GM18909 (cell line): ENCODE data around the gene DNAAF9.

Experiments used
- ATAC-seq: cut with Tn5 transposase; IDR thresholded peaks from one replicate; pipeline ENCODE4 v1.9.1; 2021; ENCODE audit warnings: mild to moderate bottlenecking; ENCODE audit not compliant: unreplicated experiment, poor library complexity

Gene DNAAF9

DNA sequence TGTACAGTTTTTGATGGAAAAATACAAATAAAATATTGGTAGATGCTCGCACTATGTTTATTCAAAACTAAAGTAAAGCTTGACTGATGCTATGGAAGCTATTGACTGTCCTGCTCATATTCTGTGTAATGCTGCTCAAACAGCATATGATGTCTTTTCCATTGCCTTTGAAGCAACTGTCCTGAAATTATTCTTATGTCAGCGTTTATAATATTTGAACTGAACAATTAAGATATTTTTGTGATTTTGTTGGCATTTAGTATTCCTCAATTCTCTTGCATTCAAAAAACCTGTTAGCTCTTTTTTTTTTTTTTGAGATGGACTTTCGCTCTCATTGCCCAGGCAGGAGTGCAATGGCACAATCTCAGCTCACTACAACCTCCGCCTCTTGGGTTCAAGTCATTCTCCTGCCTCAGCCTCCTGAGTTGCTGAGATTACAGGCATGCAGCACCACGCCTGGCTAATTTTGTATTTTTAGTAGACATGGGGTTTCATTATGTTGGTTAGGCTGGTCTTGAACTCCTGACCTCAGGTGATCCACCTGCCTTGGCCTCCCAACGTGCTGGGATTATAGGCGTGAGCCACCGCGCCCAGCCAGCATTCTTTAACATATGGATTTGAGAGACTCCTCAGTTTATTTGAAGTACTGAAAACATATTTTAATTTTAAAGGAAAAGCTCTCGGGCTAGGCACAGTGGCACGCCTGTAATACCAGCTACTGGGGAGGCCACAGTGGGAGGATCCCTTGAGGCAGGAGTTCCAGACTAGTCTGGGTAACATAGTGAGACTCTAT, 5.3 kb upstream of the DNAAF9 start:
- no peak for ATAC-seq

DNA sequence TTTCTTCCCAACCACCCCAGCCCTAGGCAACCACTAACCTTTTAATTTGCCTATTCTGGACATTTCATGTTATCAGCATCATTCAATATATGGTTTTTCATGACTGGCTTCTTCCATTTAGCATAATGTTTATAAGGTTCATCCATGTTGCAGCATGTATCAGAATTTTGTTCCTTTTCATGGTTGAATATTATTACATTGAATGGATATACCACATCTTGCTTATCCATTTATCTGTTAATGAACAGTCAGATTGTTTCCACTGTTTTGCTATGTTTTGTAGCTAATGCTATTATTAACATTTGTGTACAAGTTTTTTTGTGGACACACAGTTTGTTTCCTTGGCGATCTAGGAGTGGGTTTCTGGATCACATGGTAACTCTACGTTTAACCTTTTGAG, 3.0 kb upstream of the DNAAF9 start:
- ATAC-seq = no peak

GRCh38 chr20:3409417-3409816, 1.9 kb upstream of the DNAAF9 start:
- no peak for ATAC-seq

DNA sequence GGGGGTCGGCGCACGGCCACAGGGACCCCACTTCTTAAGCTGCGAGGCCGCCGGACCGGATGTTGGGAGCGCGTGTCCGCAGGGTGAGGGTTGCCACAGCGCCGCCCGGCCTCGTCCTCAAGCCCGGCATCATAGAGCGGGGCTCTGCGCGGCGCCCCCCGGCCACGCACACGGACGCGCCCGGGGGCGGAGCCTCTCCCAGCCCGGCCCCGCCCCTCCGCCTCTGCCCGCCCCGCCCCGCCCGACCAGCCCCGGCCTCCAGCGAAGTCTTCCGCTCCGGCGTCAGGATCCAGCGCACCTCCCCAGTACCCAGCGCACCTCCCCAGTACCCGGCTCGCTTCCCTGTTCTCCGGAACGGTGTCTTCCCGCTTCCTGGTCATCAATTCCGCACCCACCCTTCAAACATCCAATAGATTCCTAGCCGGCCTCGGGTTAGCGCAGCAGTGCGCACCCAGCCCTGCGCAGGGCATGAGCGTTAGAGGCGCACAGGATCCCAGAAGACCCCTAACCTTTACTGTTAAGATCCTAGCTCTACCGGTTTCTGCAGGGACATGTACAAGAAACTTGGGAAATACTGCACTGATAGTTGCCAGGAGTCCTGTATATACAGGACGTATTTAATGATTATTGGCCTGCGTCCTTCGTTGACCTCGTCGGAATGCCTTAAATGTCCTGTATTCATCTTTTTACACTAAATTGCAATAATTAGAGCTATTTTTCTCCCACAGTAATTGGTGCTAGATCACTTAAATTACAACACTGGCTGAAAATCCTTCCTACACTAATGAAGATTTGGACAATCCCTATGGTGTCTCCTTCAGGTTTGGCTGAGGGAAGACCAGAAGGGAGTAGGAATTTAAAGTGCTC, 535 bp upstream of the DNAAF9 start:
- ATAC-seq = peak; percentile 46

- ATAC-seq = no peak
These were observed 909 bp downstream of the DNAAF9 start for GRCh38 chr20:3406481-3407039.

GRCh38 chr20:3405696-3406358, 1.6 kb downstream of the DNAAF9 start:
- no peak for ATAC-seq

DNA sequence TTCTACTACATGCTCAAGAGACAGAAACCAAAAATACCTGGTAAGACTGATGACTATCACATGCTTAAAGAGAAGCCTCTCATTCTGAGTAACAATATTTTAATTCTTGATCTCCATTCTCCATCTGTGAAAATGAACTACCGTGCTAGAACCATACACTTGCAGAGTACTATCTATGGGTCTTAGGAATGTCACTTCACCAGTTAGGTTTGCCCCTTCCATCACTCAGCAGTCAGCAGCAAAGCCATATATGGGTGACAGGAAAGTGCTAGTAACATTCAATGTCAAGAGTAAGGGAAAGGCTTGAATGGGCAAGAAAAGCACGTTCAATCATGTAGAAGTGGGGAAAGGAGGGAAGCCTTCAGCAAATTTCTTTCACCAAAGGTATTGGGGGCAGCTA, 2.3 kb downstream of the DNAAF9 start:
- no peak for ATAC-seq

DNA sequence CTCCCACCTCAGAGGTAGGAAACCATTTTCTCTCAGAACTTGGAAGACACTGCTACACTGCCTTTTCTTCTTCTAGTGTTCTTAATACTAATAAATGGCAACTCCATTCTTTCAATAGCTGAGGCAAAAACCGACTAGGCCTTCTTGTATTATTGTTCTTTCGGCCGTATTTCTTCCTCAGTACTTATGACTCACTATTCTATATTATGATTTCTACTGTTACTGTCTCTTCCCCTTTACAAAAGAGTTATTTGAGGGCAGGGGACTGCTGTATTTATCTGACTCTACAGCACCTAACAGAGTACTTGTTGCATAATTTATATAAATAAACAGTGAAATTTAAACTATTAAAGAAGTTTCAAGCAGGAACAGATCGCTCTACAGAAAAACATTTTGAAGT, 3.1 kb downstream of the DNAAF9 start:
- no peak for ATAC-seq

GRCh38 chr20:3403741-3404140, 3.7 kb downstream of the DNAAF9 start:
- no peak for ATAC-seq

GRCh38 chr20:3402453-3402852, 5.0 kb downstream of the DNAAF9 start:
- ATAC-seq = no peak

GRCh38 chr20:3400260-3401155, 7.0 kb downstream of the DNAAF9 start:
- ATAC-seq = no peak

DNA sequence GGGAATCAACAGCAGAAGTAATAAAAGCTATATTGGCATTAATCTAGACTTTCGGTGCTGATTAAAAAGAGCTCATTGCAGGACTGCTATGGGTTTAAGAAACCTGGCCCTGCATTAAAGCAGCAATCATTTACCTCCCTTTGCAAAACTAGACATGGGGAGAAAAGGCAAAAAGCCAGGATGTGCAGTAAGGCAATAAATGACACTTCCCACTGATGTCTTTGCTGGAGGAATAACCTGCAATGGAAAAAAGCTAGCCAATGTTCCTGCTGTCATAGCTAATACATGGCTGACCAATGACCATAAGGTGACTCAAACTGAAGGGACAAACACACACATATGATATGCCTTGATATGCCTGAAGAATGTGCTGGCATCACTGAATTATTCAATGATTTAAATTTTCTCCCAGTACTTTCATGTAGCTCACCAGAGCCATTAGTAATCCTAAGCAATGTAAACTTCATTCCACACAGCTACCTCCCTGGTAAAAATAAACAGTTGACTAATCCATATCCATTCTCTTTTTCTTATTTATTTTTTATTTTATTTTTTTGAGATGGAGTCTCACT, 8.7 kb downstream of the DNAAF9 start:
- no peak for ATAC-seq

DNA sequence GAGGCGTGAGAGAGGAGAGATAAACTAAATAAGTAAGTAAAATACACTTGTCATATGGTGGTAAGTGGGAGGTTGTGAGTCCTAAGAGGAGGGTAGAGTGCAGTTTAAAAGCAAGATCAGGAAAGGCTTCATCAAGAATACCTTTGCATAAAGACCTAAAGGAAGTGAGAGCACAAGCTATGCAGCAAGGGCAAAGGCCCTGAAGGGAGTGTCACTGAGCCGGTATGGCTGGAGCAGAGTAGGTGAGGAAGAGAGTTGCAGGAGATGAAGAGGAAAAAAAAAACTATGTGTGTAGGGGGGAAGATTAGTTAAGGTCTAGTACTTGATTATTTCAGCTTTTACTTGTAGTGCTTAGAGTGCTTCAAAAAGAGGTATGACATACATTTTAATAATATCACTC, 11.0 kb downstream of the DNAAF9 start:
- ATAC-seq = no peak

DNA sequence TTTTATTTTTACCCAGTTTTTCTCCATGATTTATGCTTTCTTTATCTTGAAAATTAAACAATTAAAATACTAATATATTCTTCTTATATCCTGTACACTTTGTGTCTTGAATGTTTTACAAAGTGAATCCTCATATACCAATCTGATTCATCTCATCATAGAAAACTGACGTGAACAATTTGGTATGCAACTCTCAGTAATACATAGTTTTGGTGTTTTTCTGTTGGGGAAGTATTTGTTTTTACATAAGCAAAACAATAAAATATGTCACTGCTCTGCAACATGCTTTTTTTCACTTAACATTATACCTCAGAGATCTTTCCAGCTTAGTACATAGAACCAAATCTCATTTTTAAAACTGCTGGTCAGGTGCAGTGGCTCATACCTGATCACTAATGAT, 14.7 kb downstream of the DNAAF9 start:
- no peak for ATAC-seq

DNA sequence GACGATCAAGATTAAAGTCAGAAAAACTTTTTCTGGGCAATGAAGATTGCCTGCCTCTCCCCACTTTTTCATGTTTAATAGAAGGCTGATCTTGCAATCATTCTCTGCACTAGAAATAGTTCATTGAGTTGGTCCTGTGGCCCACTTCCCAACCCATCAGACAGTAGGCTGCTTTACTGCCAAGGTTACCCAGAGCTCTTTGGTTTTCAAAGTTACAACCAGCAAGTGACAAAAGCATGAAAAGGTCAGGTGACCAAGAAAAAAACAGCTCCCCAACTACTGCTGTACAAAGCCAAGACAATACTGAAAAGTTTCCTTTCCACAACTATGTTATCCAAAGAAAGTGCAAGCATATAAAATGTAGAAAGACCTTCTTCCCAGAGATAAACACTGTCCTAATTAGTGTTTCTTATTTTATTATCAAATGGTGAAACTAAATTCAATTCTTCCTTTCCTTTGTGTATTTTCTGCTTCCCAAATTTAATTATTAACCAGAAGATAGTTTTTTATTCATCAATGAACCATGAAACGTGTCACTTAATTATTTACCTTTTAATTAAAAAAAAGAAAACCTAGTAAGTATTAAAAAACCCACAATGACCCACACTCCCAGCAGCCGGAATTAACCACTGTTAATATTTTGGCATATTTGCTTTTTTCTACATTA, 16.6 kb downstream of the DNAAF9 start:
- ATAC-seq = no peak

DNA sequence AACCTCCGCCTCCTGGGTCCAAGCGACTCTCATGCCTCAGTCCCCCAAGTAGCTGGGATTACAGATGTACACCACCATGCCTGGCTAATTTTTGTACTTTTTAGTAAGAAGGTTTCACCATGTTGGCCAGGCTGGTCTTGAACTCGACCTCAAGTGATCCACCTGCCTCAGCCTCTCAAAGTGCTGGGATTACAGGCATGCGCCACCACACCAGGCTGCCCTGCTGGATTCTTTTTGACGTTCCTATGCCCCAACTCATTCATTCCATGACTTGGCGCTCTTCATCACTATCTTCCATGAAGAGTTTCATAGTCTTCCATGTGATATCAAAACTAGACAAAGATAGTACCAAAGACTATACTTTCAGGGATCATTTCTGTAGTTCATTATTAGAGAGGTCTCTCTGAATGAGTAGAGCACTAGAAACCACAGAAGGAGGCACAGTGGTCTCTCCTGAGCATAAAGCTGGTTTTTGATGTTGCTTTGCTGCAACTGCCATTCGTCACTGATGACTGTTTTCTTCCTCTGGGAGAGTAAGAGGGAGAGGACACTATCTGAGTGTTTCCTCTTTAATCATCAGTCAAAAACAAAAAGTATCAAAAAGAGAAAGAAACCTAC, 23.5 kb downstream of the DNAAF9 start:
- ATAC-seq = no peak

DNA sequence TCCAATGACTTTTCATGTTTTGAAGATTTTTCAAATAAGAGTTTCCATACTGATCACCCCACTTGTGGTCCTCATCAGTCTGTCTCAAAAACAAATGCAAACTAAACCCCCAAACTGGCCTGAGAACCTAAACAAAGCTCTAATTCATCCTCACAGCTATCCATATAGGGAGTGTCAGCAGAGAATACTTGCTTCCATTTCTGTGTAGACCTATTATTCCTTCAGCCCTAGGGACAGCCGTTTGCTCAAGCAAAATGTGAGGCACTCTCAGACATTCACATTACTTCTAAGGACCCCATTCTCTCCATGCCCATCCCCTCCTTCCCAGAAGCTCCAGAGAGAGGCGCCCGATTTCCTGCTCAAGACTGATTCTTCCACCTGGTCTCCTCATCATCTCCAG, 24.6 kb downstream of the DNAAF9 start:
- ATAC-seq = no peak

GRCh38 chr20:3380228-3381070, 27.0 kb downstream of the DNAAF9 start:
- no peak for ATAC-seq
